Right renal cortex interstitium (tissue), 3 donors: Measurements from ENCODE around the gene G2E3. TPM values are rescaled to one million over a fixed set of nuclear protein-coding genes. Genes with fewer than 3 reads are reported as not detected.
A peak's percentile ranks its signal among the peaks of the same experiment; 100 is the strongest.
"Not testable (repeated sequence)": the region's sequence is repeated elsewhere in the genome, so short reads cannot be mapped to it uniquely, and the experiment has no call there.

Experiments
- DNase-seq, 3 donors: peaks; one replicate each; pipeline ENCODE4 v3.0.0-alpha.2; 2013; ENCODE audit warnings: low read depth in 3 of 3, low spot score in 2 of 3
- polyA plus RNA-seq, 3 donors: library from polyadenylated mRNA; unstranded; fragments of 120-200 nt; gene quantifications; one replicate each; pipeline ENCODE4 v1.2.1, GENCODE V29; 2013; ENCODE audit not compliant: insufficient read length in 3 of 3

The G2E3 gene, protein sequence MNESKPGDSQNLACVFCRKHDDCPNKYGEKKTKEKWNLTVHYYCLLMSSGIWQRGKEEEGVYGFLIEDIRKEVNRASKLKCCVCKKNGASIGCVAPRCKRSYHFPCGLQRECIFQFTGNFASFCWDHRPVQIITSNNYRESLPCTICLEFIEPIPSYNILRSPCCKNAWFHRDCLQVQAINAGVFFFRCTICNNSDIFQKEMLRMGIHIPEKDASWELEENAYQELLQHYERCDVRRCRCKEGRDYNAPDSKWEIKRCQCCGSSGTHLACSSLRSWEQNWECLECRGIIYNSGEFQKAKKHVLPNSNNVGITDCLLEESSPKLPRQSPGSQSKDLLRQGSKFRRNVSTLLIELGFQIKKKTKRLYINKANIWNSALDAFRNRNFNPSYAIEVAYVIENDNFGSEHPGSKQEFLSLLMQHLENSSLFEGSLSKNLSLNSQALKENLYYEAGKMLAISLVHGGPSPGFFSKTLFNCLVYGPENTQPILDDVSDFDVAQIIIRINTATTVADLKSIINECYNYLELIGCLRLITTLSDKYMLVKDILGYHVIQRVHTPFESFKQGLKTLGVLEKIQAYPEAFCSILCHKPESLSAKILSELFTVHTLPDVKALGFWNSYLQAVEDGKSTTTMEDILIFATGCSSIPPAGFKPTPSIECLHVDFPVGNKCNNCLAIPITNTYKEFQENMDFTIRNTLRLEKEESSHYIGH
- polyA plus RNA-seq, result 10 to 100 TPM; 27.7 to 31.1 (median 30.3) TPM

DNA sequence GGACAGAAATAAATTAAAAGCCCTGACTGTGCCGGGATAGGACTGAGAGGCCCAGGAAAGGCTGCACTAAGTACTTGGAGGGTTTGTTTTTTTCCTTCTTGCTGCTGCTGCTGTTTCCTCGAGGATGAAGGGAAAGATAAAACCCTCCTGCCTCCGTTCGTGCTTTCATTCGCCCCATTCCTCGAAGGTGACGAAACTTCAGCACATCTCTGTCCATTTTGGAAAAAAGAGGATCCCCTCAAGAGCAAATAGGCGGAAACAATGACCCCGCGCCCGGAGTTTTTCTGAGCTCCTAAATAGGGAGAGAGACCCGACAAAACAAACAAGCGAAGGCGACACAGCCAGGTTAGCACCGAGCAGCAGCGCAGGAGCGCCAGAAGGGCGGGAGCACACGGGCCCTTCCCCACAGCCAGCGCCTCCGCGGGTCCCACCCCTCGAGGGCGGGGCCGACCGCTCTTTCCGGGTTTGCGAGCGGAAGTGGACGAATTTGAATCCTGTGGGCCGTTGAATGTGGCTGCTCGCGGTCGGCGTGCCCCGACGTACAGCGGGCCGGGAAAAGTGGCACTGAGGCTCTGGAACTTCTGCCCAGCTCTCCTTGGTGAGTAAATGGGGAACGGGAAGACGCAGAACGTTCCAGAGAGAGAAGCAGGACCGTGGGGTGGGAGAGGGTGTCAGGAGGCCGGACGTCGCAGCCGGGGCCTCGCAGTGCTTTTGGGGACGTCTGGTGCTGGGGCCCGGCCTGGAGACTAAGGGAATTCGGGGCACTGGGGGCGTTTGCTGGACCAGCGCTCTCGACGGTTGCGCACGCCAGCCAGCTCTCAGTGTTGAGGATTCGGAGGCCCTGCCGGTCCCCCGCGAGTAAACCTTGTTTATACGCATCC, at the start of gene G2E3:
Gene G2E3 (plus strand): TSS at position 484 of the 881 bp plus-strand sequence. CDS start 21,922 bp downstream, outside the sequence.
- peak; percentile 73 to 87 (median 80) for DNase-seq

DNA sequence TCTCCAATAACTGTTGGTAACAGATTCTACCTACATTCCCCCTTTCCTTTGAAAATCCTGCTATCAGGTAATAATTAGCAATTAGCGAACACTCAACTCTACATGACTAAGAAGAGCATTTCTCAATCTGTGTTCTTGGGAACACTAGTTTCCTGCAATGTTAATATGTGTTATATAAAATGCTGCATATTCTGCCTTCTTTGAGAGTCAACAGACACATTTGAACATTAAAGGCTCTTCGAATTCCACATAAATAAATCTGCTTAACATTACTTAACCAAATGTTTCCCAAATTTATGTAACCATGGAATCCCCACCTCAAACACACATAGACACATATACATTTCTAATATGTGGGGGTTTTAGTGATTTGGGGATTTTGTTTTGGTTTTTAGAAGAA, 41.2 kb upstream of the G2E3 start:
- no peak for DNase-seq

DNA sequence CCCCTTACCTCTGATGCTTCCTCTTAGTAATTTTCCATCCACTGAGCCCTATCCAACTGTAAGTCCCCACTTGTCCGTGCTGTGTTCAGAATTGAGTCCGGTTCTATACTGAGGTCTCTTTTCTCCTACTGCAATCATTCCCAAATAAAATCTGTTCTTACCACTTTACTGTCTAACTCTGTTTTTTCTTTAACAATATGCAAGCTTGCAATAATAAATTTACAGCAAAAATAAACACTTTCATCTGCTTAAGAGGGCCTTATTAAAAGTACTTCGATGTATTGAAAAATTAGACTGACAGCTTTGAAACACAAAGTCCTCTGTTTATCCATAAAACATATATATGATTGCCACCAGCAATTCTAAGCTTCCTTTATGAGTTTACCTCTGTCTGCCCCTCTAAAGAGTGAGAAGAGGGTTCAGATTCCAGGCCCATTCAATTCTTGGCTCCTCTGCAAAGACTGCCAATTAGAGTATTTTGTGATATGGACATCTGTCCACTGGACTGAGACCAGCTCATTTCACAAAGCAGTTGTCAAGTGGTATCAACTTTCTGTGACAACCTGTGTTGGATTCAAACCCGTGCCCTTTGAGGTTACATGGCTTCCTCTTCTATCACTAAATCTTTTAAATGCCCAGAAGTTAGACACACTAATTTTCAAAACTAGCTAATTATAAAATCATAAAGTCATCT, 39.9 kb upstream of the G2E3 start:
- DNase-seq, result no peak

DNA sequence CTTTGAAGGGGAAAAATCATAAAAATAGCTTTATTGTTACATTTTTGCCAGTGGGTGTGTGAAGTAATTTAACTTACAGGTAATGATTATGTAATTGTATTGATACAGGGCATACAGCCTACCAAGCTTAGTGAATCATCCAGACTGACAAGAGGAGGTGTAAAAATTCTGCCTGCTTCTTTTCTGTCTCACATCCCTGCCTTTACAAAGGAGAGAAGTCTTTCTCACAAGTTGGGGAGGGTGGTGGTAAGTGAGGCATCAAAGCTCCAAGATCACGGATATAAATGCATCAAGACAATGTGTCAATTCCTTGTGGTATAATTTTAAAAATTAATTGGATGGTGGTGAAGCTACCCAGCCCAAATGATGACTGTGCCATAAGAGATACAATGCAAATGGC, 39.0 kb upstream of the G2E3 start:
- no peak for DNase-seq

DNA sequence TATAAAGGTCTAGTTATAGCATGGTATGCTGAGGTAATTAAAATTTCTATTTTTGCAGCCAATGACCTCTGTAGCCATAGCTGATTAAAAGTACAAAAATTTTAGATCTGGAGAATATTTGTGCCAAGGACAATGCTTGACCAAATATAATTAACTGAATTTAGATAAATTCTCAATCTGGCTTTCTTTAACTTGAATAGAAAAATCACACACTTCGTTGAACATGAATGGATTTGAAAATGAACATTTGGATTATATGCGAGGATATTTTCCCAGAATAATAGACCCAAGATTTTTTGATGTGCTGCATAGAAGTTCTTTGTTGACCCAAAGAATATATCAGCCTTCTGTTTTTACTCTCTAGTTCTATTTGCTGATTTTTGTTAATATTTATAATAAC, 38.4 kb upstream of the G2E3 start:
- DNase-seq, result no peak

DNA sequence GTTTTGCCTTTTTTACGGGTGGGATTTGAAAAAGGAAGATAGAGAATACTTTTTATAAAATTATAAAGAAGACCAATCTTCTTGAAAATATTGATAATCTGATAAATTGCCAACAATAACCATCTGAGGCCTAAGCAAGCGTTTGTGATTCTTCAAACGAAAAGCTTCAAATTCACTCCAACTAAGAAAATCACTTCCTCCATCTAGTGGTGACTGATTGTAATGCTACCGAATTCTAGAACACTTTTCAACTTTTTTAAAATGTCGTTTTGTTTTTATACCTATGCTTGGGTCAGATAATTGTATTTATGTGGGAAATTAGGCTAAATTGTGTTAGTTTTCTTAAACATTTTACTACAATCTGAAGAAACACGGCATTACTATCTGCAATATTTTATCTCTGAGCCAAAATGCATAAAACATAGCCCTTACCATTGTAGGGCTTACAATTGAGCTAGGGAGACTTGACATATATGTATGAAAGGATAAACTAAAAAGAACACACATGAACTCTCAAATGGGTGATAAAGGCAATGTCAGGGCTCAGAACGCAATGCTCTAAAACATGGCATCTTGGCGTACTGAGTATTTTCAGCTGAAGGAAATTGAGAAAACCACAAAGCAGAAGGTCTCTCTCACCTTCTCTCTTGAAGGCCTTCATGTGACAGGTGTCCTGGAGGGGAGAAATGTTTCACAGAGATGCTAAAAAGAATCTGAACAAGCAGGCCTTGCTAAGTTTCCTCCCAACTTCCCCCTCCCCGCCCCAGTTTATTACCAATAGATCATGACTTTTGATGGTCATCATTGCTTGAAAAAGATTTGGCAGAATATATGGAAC, 36.8 kb upstream of the G2E3 start:
- DNase-seq, result peak; percentile 10 to 23 (median 19)

DNA sequence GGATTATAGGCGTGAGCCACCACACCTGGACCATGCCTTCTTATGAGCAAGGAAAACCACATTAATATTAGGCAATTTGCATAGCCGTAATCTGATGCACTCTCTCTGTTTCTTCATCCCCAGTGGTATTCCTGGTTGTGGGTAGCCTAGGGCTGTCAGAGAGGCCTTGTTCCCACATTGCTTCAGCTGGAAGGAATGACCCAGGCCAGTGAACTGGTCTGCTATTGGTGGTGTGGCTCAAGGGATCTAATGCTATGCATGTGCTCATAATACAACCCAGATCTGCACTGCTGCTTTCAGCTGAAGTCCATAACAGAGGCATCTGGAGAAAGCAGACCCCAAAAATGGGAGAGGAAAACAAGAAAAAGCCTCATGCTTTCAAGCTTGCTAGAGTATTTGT, 33.1 kb upstream of the G2E3 start:
- no peak for DNase-seq

DNA sequence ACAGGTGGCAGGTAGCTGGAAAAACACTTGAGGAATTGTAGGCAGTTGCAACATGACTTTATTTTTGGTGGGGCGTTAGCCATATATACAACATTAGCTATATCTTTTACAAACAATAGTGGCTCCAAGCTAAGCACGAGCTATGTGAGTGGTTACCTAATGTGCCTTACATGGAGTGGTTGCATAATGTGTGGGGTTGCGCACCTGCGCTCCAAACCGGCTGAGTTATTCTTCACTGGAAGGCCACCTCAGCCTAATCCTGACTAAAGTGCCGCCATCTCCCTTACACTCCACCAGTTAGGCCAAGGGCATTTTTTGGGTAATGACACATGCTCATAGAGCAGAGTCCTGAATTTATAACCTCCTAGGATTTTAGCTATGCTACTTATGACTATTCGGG, 31.8 kb upstream of the G2E3 start:
- DNase-seq, result no peak

DNA sequence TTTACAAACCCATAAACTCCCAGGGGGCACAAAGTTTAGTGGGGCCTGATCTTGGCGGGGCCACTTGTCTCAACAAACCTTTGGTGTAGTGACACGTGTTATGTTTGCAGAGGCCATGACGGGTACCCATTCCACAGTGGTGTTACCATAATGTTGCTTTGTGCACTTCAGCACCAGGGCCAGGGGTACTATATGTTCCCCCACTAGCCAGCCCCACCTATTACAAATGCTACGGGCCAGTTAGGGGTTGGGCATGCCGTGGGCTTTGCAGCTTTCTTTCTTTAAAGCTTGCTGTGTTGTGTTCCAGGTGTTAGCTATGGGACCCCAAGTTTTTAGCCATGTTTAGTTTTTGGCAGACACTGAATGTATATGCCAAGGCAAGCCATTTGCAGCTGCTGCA, 30.8 kb upstream of the G2E3 start:
- no peak for DNase-seq

DNA sequence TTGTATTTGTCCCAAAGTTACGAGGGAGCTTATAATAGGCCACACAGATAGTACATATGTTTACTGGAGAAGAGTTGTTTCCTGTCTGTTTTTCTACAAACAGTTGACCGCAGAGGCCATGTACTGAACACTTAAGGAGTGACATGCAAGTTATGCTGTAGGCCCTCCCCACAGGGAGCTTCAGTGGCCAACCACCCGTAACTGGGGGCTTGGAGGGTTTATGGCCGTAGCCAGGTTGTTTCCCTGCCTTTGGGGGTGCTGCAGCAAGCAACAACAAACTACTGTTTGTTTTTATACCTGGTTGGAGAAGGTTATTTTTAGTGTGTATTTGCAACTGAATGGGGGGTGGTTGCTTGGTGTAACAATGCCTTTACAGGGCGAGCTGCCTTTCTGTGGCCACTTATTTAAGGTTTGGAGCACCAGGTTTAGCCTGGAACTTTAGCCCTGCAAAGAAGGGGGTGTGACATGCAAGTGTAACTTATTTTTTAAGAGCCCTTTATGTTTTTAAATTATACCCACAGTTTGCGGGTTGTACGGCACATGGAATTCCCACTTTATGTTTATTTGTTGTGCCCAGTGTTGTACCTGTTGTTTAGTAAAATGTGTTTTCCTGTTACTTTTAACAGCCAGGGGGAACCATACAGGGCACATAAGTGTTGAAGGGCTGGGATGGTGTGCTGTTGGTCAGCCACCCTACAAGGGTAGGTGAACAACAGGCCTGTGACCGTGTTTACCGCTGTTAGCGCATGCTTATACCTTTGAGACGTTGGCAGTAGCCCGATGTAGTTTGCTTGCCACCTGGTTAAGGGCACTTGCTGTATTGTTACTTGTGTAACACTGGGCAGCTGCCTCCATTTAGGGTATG, 29.9 kb upstream of the G2E3 start:
- DNase-seq, result no peak

DNA sequence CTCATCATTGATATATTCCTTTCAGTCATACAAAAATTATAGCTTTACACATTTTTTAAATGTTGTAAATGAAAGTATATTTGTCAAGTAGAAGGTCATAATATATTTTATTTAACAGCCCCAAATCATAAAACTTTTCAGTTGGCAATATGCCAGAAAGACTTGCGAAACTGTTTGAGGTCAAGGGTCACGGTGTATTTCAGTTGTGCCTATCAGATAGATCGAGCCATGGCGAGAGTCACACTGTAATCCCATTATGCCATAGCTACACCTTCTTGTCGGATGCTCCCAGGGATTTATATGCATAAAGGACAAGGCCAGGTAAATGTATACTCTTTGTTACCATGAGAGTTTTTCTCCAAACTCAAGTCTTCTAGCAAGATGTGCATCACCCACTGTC, 26.7 kb upstream of the G2E3 start:
- no peak for DNase-seq

DNA sequence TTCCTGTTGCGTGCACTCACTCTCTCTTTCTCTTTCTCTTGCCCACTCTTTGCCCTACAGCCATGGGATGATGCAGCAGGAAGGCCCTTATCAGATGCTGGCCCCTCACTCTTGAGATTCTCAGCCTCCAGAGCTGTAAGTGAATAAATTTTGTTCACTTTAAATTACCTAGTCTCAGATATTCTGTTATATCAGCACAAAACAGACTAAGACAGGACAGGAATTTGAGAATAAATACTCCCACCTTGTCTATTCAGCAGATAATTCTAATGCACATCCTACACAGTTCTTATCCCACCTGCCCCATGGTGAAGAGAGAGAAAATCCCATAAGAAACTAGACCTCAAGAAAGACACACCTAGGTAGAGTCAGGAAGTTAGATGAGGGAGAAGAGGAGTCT, 25.8 kb upstream of the G2E3 start:
- no peak for DNase-seq

DNA sequence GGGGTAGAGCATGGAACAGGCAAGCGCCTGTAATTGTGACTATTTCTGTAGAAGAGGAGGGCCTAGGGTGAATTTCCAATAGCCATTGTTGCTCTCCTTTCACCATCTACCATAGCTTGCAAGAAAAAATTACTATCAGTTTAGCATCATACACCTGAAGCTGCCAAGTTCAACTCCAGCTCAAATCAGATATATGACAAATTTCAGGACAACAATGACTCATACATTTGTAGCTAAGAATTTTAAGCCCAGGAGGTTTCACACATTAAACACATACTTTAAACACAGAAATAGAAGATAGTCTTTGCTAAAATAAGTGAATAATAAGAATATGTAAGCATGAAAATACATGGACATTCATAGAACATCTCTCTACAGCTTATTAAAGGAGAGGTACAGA, 17.6 kb upstream of the G2E3 start:
- DNase-seq, result no peak

DNA sequence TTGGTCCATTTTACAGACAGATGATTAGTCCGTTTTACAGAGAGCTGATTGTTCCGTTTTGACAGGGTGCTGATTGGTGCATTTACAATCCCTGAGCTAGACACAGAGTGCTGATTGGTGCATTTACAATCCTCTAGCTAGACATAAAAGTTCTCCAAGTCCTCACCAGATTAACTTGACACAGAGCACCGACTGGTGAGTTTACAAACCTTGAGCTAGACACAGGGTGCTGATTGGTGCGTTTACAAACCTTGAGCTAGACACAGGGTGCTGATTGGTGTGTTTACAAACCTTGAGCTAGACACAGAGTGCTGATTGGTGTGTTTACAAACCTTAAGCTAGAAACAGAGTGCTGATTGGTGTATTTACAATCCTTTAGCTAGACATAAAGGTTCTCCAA, 12.2 kb upstream of the G2E3 start:
- DNase-seq, result not testable (repeated sequence)

DNA sequence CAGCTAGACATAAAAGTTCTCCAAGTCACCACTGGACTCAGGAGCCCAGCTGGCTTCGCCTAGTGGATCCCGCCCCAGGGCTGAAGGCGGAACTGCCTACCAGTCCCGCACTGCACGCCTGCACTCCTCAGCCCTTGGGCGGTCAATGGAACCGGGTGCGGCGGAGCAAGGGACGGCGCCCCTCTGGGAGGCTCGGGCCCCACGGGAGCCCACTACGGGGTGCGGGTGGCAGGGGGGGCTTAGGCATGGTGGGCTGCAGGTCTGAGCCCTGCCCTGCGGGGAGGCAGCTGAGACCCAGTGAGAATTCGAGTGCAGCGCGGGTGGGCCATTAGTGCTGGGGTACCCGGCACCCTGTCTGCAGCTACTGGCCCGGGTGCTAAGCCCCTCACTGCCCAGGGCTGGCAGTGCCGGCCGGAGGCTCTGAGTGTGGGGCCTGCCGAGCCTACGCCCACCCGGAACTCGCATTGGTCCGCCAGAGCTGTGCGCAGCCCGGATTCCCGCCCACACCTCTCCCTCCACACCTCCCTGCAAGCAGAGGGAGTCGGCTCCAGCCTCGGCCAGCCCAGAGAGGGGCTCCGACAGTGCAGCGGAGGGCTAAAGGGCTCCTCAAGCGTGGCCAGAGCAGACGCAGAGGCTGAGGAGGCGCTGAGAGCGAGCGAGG, 11.4 kb upstream of the G2E3 start:
- no peak for DNase-seq

DNA sequence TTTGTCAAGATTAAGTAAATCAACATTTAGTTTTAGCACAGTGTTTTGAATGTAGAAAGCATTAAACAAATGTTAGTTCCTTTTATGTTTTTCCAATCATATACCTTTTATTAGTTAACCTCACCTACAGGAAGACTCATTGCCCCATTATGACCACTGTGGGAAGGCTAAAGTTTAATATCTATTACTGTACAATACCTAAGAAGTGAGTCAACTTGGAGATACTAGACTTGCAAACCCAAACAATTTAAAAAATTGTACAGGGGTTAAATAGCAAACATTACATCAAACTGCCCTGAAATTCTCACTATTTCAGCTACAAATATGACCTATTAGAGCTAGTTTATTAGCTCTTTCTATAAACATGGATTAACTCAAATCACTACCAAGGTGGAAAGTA, 8.6 kb upstream of the G2E3 start:
- DNase-seq, result no peak

DNA sequence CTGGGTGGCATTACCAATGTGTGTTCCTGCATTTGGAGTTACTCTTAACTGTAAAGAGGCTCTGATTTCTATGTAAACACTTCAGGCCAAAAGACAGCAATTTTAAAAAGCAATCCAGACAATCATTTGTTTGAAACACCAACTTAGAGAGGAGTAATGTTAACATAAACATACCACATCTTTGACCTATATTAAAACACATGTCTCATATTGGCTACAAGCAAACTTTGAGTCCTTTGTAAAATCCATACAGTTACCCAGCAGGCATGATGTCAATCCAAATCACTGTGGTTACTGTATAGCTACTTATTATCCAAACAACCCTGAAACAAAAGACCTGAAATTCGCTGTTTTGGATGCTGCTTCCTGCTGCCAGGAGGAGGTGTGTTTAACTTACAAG, 7.5 kb upstream of the G2E3 start:
- no peak for DNase-seq

DNA sequence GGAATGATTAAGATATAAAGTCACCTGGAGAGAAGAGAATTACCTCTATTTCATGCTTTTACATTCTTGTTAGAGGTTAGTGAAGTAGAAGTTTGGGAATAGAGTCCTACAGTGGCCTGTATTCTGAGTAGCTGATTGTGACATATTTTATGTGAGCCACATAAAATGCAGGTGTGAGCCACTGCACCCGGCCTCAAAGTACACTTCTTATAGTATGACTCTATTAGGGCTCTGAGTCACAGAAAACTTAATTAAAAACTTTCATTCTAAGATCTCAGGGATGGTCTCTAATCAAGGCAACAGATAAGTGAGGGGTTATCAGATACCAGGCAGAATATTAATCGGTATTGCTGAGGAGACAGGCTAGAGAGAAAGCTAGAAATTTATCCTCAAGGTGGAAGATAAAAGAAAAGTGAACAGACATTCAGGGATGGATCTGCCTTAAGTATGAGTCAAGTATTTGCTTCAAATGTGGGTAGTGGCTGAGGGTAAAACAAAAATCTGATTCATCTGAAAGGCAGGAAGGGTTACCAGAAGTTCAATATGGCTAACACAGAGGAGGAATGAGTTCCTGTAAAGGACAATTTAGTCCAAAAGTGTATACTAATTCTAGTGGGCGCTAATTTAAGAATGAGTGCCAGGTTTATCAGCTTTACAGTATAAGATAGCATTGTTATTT, 5.5 kb upstream of the G2E3 start:
- no peak for DNase-seq
